Hematopoietic multipotent progenitor cell treated with erythropoietin and hydrocortisone succinate and interleukin-3 and kit ligand, for 17 days (in vitro differentiated cells): ENCODE measurements around the gene GTF2H1.
"Not testable (repeated sequence)": the region's sequence is repeated elsewhere in the genome, so short reads cannot be mapped to it uniquely, and the experiment has no call there.

Experiments
- DNase-seq: peaks from one replicate; pipeline ENCODE4 v3.0.0-alpha.2; 2015; ENCODE audit warnings: low spot score

Gene GTF2H1

DNA sequence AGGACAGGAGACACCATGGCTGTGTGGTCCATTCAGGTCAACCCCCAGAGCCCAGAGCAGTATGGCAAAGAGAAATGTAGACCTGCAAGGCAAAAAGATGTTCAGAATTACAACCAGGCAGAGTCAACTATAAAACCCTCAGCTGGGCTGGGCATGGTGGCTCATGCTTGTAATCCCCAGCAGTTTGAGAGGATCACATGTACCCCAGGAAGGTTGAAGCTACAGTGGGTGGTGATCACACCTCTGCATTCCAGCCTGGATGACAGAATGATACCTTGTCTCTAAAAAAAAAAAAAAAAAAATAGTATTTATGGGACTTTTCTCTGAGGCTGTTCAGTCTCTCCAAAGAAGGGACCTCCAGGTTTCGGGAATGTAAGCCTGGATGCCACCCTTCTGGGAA is 53.6 kb downstream of the GTF2H1 start:
- no peak for DNase-seq

- DNase-seq = no peak
Observed at GRCh38 chr11:18379201-18379600, 56.8 kb downstream of the GTF2H1 start.

DNA sequence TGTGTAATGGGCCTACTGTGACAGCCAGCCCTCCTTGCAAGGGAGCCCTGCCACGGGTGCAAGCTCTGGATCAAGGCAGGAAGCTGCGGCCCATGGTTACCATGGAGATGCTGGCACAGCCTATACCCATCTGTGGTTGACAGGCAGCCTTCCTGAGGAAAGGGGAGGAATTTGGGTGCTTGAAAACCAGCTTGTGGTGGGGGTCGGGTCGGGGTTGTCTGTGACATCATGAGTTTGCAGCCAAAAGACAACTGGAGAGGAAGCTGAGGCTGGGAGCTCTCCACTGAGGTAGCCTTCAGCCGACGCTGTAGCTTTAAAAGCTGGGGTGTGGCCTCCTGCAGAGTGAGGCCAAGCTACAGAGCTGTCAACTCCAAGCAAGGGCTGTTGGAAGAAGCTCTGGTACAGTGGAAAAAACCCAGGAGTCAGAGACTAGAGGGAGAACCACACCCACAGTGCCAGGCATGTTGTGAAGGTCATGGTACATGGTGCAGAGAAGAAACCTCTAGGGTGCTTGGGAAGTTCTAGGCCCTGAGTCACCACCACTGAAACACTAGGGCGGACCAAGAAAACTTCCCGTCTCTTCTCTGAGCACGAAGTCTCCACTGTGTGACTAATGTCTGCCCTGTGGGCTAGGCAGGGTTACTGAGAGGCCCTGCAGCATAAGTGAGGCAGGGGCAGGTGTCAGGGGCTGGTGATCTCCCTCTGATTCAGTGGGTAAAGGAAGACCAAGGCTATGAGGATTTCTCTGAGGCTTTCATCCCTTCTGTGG is 61.2 kb downstream of the GTF2H1 start:
- DNase-seq = peak; percentile 25

GRCh38 chr11:18384157-18384641 is 61.8 kb downstream of the GTF2H1 start:
- no peak for DNase-seq

GRCh38 chr11:18390088-18390487 is 67.7 kb downstream of the GTF2H1 start:
- DNase-seq = no peak

DNA sequence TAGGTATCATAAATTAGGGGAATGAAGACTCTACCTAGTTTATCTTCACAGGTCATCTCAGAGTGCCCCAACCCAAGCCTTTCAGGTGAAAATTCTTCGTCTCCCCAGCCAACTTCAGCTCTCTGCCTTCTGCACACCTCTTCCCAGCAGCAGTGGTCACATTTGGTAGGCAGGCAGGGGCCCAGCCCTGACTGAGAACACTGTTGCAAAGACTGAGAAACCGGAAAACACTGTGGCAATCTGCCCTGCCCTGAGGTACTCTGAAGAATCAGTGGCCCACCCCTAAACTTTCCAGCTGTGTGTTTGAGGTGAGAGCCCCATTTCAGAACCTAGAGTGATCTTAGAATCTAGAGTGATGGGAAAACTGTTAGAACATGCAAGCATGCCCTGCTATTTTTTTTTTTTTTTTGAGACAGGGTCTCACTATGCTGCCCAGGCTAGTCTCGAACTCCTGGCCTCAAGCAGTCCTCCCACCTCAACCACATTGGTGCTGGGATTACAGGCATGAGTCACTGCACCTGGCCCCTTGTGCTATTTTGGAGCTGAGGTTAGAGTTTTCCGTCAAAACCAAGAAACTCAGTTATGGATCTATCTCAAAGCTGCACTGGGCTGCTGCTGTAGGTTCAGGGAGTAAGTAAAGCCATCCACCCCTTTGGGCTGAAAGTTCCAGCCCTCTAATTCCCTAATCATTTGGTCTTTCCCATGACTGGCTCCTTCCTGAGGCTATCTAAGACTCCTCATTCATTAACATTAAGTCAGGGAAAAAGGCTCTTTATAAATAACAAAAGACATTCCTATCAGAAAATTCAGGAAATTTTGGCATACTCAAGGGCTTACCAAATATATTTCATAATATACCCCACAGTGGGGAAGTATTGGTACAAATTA is 70.3 kb downstream of the GTF2H1 start:
- DNase-seq = no peak

GRCh38 chr11:18393581-18394274 is 71.4 kb downstream of the GTF2H1 start:
- DNase-seq = no peak

- DNase-seq = peak; percentile 74
Observed at GRCh38 chr11:18394275-18394927, 72.0 kb downstream of the GTF2H1 start, which contains the start of gene LDHA. TSS of gene LDHA (plus strand) at chr11:18394563. CDS start at chr11:18396843, 2,280 bp downstream.

- DNase-seq = no peak
Observed at GRCh38 chr11:18394928-18395734, 72.8 kb downstream of the GTF2H1 start.

- peak; percentile 100 for DNase-seq
Observed at GRCh38 chr11:18395735-18396504, 73.6 kb downstream of the GTF2H1 start.

DNA sequence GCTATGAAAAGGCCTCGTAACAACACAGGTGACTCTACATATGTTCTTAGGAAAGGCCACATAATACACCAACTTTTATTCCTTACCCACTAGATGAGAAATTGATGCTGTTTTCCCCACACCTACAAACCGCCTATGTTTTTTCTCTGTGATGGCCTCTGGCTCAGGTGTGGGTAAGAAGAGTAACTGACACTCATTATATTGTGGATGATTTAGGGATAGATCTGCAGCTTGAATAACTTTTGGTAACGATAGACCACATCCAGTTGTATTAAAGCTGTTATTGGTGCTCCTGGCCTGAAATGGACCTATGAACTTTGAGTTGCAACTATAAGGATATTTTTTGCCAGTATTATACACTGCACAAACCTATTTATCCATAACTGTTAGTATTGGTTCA is 75.6 kb downstream of the GTF2H1 start:
- no peak for DNase-seq

- not testable (repeated sequence) for DNase-seq
Observed at GRCh38 chr11:18401077-18401476, 78.7 kb downstream of the GTF2H1 start.

GRCh38 chr11:18404062-18404461 is 81.7 kb downstream of the GTF2H1 start:
- no peak for DNase-seq

DNA sequence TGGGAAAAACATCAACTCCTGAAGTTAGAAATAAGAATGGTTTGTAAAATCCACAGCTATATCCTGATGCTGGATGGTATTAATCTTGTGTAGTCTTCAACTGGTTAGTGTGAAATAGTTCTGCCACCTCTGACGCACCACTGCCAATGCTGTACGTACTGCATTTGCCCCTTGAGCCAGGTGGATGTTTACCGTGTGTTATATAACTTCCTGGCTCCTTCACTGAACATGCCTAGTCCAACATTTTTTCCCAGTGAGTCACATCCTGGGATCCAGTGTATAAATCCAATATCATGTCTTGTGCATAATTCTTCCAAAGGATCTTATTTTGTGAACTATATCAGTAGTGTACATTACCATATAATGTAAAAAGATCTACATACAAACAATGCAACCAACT is 85.0 kb downstream of the GTF2H1 start:
- DNase-seq = not testable (repeated sequence)

- no peak for DNase-seq
Observed at GRCh38 chr11:18408558-18409291, 86.4 kb downstream of the GTF2H1 start.

GRCh38 chr11:18416459-18416858 is 94.1 kb downstream of the GTF2H1 start:
- no peak for DNase-seq
